HG03460 (cell line): ENCODE measurements around the gene PLEKHA6.

Experiments
- ATAC-seq: cut with Tn5 transposase; IDR thresholded peaks from one replicate; pipeline ENCODE4 v1.9.1; 2021; ENCODE audit not compliant: unreplicated experiment

Gene PLEKHA6

DNA sequence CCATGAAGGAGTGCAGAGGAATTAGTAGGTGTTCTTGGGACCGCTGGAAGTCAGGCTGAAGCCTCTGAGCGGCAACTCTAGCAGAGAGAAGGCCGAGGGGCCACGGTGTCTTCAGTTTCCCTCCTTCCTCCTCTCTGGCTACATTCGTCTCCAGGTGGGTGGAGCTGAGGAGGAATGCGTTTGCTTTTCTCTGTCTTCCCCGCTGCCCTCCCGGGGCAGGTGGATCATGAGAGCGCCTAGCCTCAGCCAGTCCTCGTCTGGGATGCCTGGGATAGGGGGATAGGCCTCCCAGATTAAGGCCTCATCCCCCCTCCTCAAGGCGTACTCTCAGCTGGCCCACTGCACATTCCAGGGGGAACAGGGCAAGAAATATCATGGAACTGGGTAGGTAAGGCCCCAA is 138.5 kb downstream of the PLEKHA6 start:
- ATAC-seq, result no peak

DNA sequence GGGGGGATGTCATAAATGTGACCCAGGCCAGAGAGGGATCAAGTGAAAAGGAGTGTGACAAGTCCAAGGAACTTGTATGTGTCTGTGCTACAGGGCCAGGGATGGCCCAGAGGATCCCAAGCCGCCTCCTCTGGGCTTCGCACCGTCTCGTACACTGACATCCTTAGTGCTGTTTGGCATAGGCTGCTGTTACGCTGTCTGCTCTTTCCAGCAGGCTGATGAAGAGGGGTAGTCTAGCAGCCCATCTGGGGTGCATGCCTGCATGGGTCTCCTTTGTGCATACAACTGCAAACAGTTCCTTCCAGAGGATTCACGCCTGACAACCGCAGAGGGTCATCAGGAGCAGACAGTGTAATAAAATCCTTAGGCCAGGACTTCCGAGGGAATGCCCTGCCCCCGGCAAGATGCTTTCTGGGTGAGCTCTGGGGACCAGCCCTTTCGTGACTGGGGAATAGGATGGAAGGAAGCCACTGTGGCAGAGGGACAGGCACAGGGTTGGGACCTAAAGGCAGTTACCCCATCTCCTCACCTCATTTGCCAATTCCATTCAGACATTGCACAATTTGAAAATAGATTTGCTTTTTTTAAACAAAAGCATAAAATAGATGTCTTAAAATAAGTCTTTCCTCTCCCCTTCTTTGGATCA is 139.6 kb downstream of the PLEKHA6 start:
- no peak for ATAC-seq

DNA sequence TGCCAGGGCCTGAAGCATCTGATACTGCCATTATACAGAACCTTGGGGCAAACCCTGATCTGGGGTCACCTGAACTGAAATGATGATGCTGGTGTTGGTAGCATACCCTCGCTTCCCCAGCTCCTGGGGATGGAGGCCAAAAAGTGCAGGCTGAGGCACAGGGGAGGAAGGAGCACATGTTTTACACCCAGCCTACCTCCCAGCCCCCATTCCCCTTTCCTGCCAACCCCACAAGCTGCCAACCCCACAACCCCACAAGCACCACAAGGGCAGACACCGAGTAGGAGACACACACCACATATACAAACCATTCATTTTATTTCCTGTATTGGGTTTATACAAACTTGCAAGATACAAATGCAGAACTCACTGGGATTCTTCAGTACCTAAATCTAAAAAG is 141.2 kb downstream of the PLEKHA6 start:
- no peak for ATAC-seq

DNA sequence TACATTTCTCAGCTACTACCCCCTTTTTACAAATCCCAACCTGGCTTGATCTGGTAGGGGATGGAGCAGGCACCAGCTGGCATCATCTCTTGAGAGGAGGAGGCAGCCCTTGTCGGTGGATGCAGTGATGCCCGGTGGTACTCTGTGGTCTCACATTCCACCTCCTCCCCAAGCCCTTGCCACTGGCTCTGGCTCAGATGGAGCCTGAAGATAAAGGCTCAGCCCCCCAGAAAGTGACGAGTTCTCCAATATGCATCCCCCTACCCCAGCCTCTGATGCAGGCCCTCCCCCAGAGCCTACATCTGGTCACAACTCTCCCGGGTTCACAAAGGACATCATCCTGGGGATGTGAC is 142.1 kb downstream of the PLEKHA6 start:
- ATAC-seq, result no peak

DNA sequence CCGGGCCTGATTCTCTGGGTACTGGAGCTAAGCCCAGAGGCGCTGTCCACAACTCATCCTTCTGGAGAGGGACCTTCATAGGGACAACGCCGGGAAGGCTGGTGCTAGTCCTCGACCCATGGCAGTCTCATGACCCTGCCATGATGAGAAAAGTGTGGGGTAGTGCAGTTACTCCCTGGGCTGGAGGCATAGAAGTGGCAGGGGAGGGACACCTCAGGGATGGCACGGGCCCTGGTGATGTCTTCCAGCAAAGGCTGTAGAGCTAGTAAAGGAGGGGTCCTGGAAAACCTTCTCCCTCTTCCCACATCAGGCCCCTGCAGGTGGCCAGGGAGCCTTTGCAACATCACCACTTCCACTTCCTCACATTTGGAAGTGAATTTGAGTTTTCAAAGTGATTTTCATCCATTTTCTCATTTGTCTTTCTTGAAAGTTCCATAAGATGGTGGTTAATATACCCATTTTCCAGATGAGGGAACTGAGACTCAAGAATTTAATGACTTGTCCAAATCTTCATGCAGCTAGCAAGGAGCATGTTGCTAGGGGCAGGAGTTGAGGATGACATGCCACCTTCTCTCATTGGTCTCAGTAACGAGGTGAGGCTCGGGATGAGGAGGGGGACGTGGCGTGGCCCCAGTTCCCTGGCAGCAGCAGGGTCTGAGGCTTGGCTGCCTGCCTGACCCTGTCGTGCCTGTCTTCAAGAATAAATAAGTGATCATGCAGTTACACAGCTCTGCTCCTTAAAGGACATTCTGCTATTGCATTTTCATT is 142.7 kb downstream of the PLEKHA6 start:
- ATAC-seq, result no peak

DNA sequence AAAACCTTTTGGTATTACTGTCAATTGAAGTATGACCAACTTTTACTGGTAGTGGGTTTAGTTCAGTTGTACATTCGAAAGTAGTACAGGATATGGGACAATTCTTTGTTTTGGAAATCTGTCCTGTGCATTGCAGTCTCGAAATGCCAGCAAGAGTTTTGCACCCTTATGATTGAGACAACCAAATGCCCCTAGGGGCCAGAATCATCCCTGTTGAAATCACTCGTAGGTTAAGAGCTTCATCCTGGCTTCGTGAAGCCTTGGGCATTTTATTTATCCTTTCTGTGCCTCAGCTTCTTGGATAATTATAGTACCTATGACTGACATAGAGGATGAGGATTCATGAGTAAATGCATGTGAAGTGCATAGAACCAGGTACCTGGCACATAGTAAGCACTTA is 143.5 kb downstream of the PLEKHA6 start:
- no peak for ATAC-seq

DNA sequence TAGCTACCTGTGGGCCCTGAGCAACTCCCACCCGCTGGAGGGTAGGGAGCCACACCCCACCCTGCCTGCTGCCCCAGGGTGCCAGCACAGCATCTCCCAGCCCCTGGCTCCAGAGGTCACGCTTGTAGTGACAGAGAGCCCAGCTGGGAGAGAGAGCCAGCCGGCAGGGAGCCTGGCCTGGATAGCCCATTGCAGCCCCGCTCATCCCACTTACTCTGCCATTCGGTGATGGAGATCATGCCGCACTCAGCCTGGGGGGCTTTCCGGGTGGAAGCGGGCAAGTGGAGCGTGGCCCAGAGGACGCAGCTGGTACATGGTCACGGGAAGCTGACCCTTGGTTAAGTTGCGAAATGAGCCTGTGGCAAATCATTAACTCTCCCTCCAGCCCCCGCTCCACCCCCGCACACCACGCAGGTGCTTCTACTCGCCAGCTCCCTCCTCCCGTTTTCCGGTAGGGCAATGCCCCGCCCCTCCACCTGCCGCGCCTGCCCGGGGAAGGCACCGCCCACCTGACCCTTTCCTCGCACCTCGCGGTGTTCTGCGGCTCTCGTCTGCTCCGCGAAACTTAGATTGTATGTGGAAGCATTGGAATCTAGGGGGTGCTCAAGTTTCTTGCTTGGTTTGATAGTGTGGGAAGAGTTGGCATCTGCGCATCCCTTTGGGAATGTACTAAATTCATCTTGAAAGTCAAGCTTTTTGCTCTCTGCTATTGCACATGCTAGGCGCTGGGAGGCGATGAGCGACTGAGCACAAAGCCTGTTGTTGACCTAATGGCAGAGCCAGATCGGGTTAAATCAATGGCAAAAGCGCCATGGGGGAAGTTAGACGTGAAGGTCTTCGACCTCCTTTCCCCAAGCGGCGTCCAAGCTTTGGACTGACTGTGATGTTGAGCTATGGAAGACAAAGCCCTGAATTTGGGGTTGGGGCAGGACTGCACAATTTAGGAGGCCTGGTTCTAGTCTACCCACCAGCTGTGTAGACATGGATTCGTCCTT is 145.8 kb downstream of the PLEKHA6 start, which contains the start of gene GOLT1A:
Gene GOLT1A, minus strand, starts transcription at position 321 of the 995 bp plus-strand sequence. Its CDS starts 82 bp downstream, at position 239.
- peak; percentile 83 for ATAC-seq

DNA sequence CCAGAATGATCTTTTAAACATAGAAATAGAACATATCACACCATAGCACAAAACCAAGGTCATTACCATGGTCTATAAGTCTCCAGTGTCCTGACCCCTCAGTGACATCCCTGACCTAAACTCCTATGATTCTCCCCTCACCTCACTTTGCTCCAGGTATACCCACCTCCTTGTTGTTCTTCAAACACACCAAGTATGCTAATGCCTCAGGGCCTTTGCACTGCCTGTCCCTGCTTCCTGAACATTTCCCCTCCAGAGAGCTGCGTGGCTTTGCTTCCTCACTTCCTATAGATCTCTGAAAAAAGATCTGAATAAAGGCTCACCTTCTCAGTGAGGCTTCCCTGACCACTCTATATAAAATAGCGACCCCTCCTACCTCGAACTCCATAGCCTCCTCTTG is 147.0 kb downstream of the PLEKHA6 start:
- ATAC-seq, result no peak

DNA sequence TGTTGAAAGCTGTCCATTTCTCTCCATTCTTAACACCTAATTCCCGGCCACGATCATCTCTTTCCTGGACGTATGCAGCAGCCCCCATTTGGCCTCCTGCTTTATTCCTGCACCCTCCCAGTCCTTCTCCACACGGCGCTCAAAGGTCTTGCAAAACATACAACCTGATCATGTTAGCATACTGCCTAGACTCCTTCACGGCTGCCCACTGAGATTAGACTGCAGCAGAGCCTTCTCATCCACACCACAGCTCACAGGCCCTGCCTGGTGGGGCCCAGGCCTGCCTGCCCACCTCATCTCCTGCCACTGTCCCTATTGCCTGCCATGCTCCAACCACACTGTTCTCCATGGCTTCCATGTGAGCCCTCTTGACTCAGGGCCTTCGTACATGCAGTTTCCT is 148.7 kb downstream of the PLEKHA6 start:
- no peak for ATAC-seq

DNA sequence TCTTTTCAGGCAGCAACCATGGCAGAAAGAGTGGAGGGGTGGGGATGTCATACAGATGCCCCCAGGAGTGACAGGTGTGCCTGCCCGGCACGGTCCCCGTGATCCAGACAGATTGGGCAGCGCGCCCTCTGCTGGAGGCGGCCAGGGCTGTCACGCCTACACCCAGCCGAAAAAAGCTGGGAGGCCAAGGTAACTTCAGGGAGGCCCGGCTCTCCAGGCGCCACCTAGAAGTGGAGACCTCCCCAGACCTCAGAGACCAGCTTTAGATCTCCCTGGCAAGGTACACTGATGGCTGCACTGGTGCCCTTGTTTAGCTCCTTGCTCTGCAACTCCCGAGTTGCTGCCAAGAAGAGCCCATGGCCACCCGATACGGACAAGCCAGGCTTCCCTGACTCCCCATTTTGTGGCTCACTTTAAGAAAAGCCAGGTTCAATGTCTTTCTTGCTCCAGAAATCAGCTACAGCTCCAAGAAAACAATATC is 152.6 kb downstream of the PLEKHA6 start:
- ATAC-seq, result no peak

DNA sequence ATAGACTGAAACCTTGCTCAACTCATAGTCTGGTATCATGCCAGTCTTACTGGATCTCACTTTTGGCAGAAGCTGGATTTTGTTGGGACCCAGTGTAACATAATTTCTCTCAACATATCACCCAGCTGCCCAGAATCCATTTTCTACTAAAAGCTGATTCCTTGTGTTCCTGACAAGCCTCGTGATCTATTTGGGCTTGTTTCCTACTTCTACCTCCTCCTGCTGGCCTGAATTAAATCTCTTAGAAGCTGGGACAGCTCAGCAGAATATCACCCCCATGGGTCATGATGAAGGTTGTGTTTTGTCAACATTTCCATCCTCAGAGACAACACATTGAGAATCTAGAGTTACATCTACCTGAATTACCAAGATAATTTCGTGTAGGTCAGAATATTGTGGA is 153.6 kb downstream of the PLEKHA6 start:
- no peak for ATAC-seq

DNA sequence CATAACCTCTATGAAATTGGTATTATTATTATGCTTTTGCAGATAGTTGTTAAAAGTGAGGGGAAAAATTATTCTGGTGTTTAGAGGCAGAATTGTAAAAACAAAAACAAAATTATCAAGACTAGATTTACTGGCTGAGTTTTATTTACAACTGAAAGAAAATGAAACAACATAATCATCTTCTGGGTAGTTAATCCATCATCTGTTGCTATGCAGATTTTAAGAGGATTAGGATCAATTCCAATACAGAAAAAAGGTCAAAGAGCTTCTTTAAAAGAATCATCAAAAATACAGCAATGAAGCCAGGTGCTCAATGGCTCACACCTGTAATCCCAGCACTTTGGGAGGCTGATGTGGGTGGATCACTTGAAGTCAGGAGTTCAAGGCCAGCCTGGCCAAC is 154.2 kb downstream of the PLEKHA6 start:
- ATAC-seq, result no peak

DNA sequence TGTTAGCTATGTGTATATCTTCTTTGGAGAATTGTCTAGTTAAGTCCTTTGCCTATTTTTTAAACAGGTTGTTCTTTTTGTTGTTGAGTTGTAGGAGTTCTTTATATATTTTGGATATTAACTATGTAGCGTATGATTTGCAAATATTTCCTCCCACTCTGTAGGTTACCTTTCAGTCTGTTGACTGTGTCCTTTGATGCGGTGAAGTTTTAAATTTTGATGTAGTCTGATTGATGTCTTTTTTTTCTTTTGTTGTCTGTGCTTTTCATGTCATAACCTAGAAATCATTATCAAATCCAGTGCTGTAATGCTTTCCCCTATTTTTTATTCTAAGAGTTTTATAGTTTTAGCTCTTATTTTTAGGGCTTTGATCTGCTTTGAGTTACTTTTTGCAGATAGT is 154.8 kb downstream of the PLEKHA6 start:
- ATAC-seq, result no peak

DNA sequence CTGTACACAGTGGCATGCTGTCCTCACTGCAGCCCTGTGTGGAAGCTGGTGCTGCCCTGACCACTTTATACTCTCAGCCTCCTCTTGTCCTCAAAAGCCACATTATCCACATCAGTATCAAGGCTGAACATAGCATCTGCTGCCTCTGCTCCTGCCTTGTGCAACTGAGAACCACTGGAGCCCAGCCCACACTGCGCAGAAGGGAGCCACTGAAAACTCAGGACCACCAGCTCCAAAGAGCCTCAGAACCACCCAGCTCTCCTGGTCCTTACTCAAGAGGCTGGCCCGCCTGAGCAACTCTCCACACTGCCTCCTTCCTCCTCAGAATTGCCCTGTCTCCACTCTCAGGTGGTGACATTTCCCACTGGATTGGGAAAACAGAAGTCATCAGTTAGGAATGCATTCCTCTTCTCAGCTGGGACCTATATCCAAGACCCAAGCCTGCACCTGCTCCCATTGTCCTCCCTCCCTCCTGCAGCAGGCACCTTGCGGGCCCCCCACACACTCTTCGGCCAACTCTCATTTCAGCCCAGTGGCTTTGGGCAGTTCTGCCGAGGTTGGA is 156.4 kb downstream of the PLEKHA6 start:
- ATAC-seq, result no peak

DNA sequence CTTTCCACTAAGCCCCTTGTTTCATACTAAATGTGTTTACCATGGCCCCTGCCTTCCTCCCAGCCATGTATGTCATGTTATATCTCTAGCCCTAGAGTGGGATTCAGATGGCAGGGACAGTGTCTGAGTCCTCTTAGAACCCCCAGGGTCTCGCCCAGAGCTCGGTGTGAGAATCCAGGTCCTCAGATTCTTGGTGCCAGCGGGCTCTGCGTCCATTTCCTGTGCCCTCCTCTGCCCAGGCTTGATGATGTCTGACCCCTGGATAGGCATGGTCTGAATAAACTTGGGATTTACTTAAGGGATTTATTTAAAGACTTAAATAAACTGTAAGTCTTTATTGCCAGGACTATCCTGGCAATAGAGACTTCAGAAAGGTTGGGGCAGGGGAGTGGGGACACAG is 157.2 kb downstream of the PLEKHA6 start:
- ATAC-seq, result no peak

DNA sequence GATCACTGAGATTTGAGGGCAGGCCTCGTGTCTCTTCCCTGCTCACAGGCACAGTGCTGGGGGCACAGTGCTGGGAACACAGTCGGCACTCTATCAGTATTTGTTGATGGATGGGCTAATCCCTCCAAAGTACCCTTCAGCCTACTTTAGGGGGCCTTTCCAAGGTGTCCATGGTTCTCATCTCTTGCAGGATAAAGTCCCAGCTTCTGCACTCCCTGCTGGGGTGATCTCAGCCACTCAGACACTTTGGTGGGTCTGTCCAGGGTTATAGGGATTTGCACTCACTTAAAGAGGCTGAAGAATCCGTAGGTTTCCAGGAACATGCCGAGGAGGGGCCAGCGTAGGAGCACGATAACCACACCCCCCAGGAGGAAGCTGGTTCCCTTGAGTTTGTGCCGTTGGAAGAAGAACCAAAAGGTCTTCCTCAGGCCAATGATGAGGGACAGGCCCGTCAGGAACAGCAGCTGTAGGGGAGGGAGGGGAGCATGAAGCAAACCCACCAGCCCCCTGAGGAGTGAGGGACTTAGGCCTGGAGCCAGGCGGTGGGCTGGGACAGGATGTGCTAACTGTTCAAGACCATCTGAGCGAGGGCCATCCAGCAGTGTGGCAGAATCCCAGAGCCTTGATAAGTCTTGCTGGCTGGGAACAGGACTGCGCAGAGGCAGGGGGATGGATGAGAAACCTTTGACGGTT is 158.2 kb downstream of the PLEKHA6 start:
- ATAC-seq, result no peak

DNA sequence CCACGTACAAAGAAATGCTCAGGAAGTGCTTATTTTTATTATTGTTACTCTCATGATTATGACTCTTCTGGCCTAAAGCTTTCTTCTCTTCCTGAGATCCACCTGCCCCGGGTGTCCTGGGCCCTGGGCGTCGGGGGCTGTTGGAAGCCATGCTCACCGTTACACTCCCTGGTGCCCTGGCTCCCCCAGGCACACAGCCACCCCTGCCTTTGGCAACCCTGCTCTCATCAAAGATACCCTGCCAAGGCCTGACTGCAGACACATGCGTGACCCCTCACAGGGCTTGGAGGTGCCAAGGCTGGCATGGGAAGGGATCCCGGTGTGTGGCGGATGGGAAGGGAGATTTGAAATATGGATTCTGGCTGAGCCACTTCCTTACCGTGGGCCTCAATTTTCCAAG is 160.2 kb downstream of the PLEKHA6 start:
- no peak for ATAC-seq

DNA sequence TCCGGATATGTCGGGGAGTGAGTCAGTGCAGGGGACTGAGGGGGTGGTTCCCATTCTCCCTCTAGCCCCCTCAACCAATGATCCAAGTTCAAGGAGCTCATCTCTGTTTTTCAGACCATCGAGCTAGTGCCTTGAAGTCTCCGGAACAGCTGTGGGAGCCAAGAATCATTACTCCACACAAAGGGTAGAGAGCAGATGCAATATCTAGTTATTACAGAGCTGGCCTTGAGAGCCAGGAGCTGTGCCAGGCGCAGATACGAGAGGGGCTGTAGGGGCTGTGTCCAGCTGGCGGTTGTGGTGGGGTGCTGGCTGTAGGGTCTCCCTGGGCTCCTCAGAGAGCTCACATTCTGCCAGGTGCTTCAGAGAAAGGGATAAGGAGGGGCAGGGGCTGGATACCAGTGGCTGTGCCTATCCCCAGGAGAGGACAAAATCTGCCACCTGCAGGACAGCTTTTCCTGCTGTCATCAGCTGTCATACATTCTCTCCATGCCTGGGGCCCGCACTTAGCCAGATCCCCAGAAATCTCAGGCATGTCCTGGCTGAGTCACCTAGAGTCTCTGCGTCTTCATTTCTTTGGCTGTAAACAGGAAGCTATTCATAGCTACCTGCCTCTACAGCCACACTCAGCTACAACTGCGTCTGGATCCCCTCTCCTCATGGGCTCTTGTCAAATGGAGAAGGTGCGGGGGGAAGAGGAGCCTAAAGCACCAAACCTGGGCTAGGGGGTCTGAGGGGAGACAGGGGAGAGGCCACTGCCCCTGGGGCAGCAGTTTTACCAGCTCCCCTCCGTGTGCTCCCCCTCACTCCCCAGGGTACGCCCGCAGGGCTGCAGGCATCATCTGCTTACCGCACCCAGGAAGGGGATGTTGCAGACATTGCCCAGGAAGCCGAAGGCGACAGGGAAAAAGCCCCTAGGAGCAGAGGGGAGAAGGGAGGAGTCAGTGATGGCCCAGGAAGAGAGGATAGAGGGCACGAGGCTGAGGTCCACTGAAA is 161.1 kb downstream of the PLEKHA6 start:
- no peak for ATAC-seq

DNA sequence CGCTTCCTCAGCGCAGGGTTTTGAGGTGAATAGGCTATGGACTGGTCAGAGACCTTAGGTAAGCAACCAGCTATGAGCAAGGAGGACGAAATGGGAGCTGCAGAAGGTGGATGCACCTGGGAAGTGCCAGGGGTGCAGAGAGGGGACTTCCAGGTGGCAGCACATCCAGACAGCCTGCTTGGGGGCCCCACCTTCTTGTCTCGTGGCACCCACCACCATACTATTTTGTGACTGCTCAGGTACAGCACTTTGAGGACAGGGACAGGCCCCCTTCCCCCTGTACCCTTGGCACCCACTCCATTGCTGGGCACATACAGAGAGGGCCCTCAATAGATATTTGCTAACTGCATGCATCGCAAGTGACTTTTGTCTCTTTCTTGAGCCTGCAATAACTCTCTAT is 162.7 kb downstream of the PLEKHA6 start:
- no peak for ATAC-seq
